GM12874 (cell line): ENCODE results near the gene AATK.

Source experiments
- TF ChIP-seq, protein P1 (sequence below): IDR thresholded peaks from 2 replicates; pipeline ENCODE4 v1.5.1; 2011; ENCODE audit warnings: low read depth, mild to moderate bottlenecking, control low read depth, low read length, moderate library complexity; ENCODE audit not compliant: insufficient read depth

The AATK gene

DNA sequence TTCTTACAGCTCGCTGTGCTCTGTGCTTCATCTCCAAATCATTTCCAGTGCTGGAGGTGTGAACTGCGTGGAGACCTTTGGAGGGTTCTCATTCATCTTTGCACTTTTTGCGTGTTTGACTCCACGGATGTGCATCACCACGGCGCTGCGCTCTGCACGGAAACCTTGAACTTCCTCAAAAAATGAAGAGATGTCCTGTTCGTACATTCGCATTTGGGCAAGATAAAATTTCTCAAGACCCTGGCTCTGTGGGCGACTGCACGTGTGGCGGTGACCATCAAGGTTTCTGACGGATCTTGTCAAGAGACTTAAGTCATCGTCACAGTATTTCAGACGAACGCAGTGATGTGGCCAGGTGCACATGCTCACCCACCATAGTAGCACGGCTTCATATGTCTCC lies 11.1 kb downstream of the AATK start:
- TF ChIP-seq, protein P1, sequence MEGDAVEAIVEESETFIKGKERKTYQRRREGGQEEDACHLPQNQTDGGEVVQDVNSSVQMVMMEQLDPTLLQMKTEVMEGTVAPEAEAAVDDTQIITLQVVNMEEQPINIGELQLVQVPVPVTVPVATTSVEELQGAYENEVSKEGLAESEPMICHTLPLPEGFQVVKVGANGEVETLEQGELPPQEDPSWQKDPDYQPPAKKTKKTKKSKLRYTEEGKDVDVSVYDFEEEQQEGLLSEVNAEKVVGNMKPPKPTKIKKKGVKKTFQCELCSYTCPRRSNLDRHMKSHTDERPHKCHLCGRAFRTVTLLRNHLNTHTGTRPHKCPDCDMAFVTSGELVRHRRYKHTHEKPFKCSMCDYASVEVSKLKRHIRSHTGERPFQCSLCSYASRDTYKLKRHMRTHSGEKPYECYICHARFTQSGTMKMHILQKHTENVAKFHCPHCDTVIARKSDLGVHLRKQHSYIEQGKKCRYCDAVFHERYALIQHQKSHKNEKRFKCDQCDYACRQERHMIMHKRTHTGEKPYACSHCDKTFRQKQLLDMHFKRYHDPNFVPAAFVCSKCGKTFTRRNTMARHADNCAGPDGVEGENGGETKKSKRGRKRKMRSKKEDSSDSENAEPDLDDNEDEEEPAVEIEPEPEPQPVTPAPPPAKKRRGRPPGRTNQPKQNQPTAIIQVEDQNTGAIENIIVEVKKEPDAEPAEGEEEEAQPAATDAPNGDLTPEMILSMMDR = no peak

DNA sequence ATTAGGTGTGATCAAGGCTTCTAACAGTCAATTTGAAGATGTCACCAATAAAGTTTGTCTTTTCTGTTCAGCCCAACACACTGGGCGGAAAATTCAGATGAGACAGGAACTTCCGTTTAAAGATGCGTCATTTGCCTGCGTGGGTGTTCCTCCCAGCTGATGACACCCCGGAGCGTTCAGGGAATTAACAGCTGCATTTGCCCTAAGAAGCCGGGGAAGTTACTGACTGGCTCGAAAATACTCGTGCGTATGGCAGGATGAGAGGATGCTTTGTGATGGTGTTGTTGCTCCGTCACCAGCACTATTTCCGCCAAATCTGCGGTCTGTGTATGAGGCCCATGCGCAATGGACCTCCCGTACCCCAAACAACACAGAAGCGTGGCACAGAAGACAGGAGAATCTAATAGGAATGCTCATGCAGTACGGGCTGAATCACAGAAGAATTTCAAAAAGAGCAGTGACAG lies 12.6 kb downstream of the AATK start:
- TF ChIP-seq, protein P1 = no peak

DNA sequence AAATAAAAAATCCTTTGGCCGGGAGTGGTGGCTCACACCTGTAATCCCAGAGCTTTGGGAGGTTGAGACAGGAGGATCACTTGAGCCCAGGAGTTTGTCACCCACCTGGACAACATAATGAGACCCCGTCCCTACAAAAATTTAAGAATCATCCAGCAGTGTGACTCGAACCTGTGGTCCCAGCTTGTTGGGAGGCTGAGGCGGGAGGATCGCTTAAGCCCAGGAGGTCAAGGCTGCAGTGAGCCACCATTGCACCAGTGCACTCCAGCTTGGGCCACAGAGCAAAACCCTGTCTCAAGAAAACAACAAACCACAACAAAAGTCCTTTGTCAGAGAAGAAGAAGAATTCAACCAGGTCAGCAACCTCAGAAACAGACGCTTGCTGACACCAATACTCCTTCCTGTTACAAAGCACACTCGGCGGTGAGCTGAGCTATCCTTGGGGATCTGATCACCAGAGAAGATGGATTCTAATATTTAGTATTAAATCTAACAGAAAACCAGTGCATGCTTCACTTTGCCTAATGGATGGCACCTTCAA lies 13.7 kb downstream of the AATK start:
- TF ChIP-seq, protein P1 = no peak

DNA sequence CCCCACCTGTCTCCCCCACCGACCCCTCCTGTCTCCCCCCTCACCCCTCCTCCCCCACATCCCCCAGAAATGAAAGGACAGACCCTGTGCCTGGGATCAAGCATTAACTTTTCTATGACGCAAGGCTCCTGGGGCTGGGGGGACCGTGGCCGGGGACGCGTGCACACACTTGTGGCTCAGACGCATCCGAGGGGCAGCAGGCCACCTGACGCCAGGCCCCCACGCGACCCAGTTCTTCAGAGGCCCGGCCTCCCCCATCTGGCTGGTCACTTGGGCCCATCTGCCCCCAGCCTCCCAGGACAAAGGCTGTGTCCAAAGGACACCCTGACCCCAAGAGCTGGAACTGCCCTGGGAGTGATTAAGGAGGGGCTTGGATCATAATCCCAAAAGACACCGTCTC lies 14.7 kb downstream of the AATK start:
- TF ChIP-seq, protein P1 = no peak

DNA sequence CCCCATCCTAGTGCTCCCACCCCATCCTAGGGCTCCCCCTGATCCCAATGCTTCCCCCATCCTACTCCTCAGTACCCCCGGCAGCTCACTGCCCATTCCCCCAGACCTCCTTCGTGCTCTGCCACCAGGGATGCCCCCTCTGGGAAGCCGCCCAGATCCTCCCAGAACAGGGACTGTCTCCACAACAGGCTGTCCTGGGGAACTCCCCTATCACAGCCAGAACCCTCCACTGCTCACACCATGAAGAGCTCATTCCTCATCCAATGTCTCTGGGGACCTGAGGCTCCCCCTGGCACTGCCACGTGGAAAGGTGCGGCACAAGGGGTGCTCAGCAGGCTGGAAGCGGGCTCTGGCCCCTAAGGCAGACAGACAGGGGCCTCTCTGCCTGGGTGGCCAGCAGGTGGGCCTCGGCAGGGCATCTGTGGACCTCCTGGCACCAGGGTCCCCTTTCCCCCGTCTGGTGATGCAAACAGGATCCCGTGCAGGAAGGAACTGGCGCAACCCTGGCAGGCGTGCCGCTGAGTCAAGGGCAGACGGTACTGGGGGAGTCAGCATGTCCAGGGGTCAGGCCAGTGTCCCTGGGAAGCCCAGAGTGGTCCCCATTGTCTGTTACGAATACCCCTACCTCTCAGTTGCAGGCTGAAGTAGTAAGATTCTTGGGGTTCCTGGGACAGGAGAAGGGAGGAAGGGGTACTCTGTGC lies 15.5 kb downstream of the AATK start:
- TF ChIP-seq, protein P1 = no peak

DNA sequence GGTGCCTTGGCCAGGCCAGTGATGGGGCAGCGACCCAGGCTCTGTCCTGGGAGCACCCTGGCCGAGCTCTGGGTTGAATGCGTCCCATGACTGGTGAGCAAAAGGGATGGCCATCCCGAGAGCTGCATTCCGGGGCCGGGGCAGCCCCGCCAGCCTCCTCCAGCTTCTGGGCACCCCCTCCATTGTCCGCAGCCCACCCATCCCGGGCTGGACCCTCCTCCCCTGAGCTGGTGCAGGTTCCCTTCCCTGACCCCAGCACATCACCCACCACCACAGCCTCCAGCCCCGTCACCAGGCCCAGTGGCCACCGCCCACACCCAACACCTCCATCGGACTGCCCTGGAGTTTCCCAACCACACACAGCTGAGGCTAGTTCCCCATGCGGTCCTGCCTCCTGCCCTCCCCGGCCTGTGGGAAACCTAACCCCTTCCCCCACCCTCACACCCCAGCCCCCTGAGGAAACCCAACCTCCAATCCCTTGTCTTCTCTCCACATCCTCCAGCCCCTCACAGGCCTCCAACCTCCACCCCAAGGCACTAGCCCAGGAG lies 17.0 kb downstream of the AATK start:
- TF ChIP-seq, protein P1 = no peak

DNA sequence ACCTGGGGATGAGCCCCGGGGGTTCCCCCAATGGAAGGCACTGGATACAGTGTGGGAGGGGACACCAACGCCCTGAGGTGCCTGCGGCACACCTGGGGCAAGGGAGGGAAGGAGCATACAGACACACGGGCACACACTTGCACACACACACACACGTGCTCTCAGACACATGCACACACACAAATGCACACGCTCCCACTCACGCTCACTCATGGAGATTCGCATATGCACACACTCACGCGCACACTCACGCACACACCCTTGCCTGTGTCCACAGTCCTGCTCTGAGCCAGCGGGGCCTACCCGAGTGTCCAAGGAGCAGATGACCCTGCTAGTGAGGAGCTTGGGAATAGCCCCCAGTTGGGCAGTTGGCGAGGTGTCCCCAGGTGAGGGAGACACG lies 17.4 kb downstream of the AATK start:
- TF ChIP-seq, protein P1 = no peak
